Large intestine (tissue), 3 donors: Measurements from ENCODE around the gene DMD. TPM values are rescaled to one million over a fixed set of nuclear protein-coding genes. Genes with fewer than 3 reads are reported as not detected.

Source experiments
- DNase-seq, 2 donors: peaks; one replicate each; pipeline versions ENCODE4 v3.0.0 to v3.0.0-alpha.2; 2013
- H3K27ac ChIP-seq: one replicate; pipeline ENCODE4 v1.5.1; 2013; ENCODE audit warnings: low read length
- H3K27me3 ChIP-seq: 2 replicates; pipeline ENCODE4 v1.6.1; 2013; ENCODE audit warnings: low read length; ENCODE audit not compliant: control insufficient read depth, insufficient read depth
- H3K36me3 ChIP-seq: 2 replicates; pipeline ENCODE4 v1.6.1; 2013; ENCODE audit warnings: low read length; ENCODE audit not compliant: control insufficient read depth, insufficient read depth
- H3K4me1 ChIP-seq: one replicate; pipeline ENCODE4 v1.6.1; 2013; ENCODE audit warnings: low read length; ENCODE audit not compliant: control insufficient read depth, insufficient read depth
- H3K4me3 ChIP-seq: one replicate; pipeline ENCODE4 v1.5.1; 2013; ENCODE audit warnings: low read length
- H3K9me3 ChIP-seq: one replicate; pipeline ENCODE4 v1.6.1; 2013; ENCODE audit warnings: mild to moderate bottlenecking, low read depth, low read length, moderate library complexity; ENCODE audit not compliant: control insufficient read depth
- WGBS: methylation state at CpG from one replicate; pipeline ENCODE4 v1.1.5; 2013; ENCODE audit warnings: low lambda C conversion rate; ENCODE audit not compliant: insufficient coverage; 5-methylcytosine and 5-hydroxymethylcytosine counted together
- polyA plus RNA-seq: library from polyadenylated mRNA; unstranded; fragments of 120-200 nt; gene quantifications from one replicate; pipeline ENCODE4 v1.2.1, GENCODE V29; 2013

DMD gene
- polyA plus RNA-seq, 1 donor: 23.3 TPM

GRCh38 chrX:32825009-32825408, 386.3 kb downstream of the DMD start:
- no peaks in the 10 kb centered on the region for H3K36me3 ChIP-seq
- no peak for DNase-seq
- no peaks in the 10 kb centered on the region for H3K9me3 ChIP-seq
- H3K4me3 ChIP-seq: no peak overlapping the region
- H3K27ac ChIP-seq: no peak overlapping the region
- no peaks in the 10 kb centered on the region for H3K4me1 ChIP-seq
- no peaks in the 10 kb centered on the region for H3K27me3 ChIP-seq
- WGBS: no CpG with 5 or more reads among the region's 2 CpGs

GRCh38 chrX:32804034-32804433, 407.3 kb downstream of the DMD start:
- WGBS: no CpG with 5 or more reads among the region's 10 CpGs

GRCh38 chrX:32798990-32799389, 412.4 kb downstream of the DMD start:
- Histone ChIP-seq H3K27ac (no peak overlapping the region), H3K4me1 (no peaks in the 10 kb centered on the region), H3K27me3 (no peaks in the 10 kb centered on the region), H3K4me3 (no peak overlapping the region), H3K9me3 (no peaks in the 10 kb centered on the region), H3K36me3 (no peaks in the 10 kb centered on the region)
- DNase-seq: no peak
- WGBS: no CpG with 5 or more reads among the region's 3 CpGs

More at GRCh38 chrX:32804034-32804433, 407.3 kb downstream of the DMD start:
- Histone ChIP-seq H3K9me3 (no peaks in the 10 kb centered on the region), H3K27ac (no peak overlapping the region), H3K36me3 (no peaks in the 10 kb centered on the region), H3K4me3 (no peak overlapping the region), H3K4me1 (no peaks in the 10 kb centered on the region), H3K27me3 (no peaks in the 10 kb centered on the region)
- DNase-seq: no peak

- no CpG with 5 or more reads among the region's 1 CpG for WGBS
- Histone ChIP-seq H3K36me3 (no peaks in the 10 kb centered on the region), H3K27me3 (no peaks in the 10 kb centered on the region), H3K4me3 (no peak overlapping the region), H3K9me3 (no peaks in the 10 kb centered on the region), H3K27ac (no peak overlapping the region), H3K4me1 (no peaks in the 10 kb centered on the region)
- no peak for DNase-seq
These were observed 422.4 kb downstream of the DMD start for GRCh38 chrX:32788936-32789335.

- no peak for DNase-seq
- Histone ChIP-seq H3K27ac (no peak overlapping the region), H3K27me3 (no peaks in the 10 kb centered on the region), H3K9me3 (no peaks in the 10 kb centered on the region), H3K4me1 (no peaks in the 10 kb centered on the region), H3K4me3 (no peak overlapping the region), H3K36me3 (no peaks in the 10 kb centered on the region)
- 90% methylated on average over 2 of the region's 4 CpGs for WGBS
These were observed 431.2 kb downstream of the DMD start for GRCh38 chrX:32780109-32780508.

GRCh38 chrX:32778965-32779364, 432.4 kb downstream of the DMD start:
- WGBS: 70% methylated on average over 2 of the region's 4 CpGs
- Histone ChIP-seq H3K36me3 (no peaks in the 10 kb centered on the region), H3K4me1 (no peaks in the 10 kb centered on the region), H3K9me3 (no peaks in the 10 kb centered on the region), H3K4me3 (no peak overlapping the region), H3K27ac (no peak overlapping the region), H3K27me3 (no peaks in the 10 kb centered on the region)
- DNase-seq: no peak

GRCh38 chrX:32774966-32775365, 436.4 kb downstream of the DMD start:
- no CpG with 5 or more reads among the region's 3 CpGs for WGBS
- Histone ChIP-seq H3K27me3 (no peaks in the 10 kb centered on the region), H3K27ac (no peak overlapping the region), H3K4me3 (no peak overlapping the region), H3K9me3 (no peaks in the 10 kb centered on the region), H3K4me1 (no peaks in the 10 kb centered on the region), H3K36me3 (no peaks in the 10 kb centered on the region)
- DNase-seq: no peak

GRCh38 chrX:32749070-32749469, 462.3 kb downstream of the DMD start:
- Histone ChIP-seq H3K9me3 (no peaks in the 10 kb centered on the region), H3K4me1 (no peaks in the 10 kb centered on the region), H3K27me3 (no peaks in the 10 kb centered on the region), H3K4me3 (no peak overlapping the region), H3K36me3 (no peaks in the 10 kb centered on the region), H3K27ac (no peak overlapping the region)
- DNase-seq: no peak
- WGBS: no CpG with 5 or more reads among the region's 1 CpG

GRCh38 chrX:32745323-32745722, 466.0 kb downstream of the DMD start:
- no peak overlapping the region for H3K27ac ChIP-seq
- H3K4me1 ChIP-seq: no peaks in the 10 kb centered on the region
- H3K36me3 ChIP-seq: no peaks in the 10 kb centered on the region
- no peak for DNase-seq
- no peaks in the 10 kb centered on the region for H3K9me3 ChIP-seq
- no peaks in the 10 kb centered on the region for H3K27me3 ChIP-seq
- H3K4me3 ChIP-seq: no peak overlapping the region
- WGBS: no CpG with 5 or more reads among the region's 2 CpGs

- Histone ChIP-seq H3K4me1 (no peaks in the 10 kb centered on the region), H3K9me3 (no peaks in the 10 kb centered on the region), H3K27me3 (no peaks in the 10 kb centered on the region), H3K27ac (no peak overlapping the region), H3K4me3 (no peak overlapping the region), H3K36me3 (no peaks in the 10 kb centered on the region)
- no peak for DNase-seq
- WGBS: no CpG with 5 or more reads among the region's 1 CpG
These were observed 466.4 kb downstream of the DMD start for GRCh38 chrX:32744921-32745320.

GRCh38 chrX:32741910-32742309, 469.4 kb downstream of the DMD start:
- no peaks in the 10 kb centered on the region for H3K4me1 ChIP-seq
- H3K36me3 ChIP-seq: no peaks in the 10 kb centered on the region
- H3K27me3 ChIP-seq: no peaks in the 10 kb centered on the region
- no peak for DNase-seq
- no peak overlapping the region for H3K4me3 ChIP-seq
- no peaks in the 10 kb centered on the region for H3K9me3 ChIP-seq
- WGBS: 100% methylated on average over 1 of the region's 3 CpGs
- no peak overlapping the region for H3K27ac ChIP-seq
